Stimulated activated naive CD8-positive, alpha-beta T cell treated with anti-CD3 and anti-CD28 coated beads, Interleukin-15, Interleukin-2, amounts not matched to agents 100 U/mL and 50 U/mL, for 24 hours (primary cell): ENCODE measurements around the gene SERPINB2.

Experiments
- ATAC-seq: fragments of 150-1000 bp; cut with Tn5 transposase; one replicate; pipeline ENCODE4 v1.10.0; 2021
- DNase-seq: peaks from one replicate; pipeline ENCODE4 v3.0.0; 2021

Gene SERPINB2, protein sequence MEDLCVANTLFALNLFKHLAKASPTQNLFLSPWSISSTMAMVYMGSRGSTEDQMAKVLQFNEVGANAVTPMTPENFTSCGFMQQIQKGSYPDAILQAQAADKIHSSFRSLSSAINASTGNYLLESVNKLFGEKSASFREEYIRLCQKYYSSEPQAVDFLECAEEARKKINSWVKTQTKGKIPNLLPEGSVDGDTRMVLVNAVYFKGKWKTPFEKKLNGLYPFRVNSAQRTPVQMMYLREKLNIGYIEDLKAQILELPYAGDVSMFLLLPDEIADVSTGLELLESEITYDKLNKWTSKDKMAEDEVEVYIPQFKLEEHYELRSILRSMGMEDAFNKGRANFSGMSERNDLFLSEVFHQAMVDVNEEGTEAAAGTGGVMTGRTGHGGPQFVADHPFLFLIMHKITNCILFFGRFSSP

DNA sequence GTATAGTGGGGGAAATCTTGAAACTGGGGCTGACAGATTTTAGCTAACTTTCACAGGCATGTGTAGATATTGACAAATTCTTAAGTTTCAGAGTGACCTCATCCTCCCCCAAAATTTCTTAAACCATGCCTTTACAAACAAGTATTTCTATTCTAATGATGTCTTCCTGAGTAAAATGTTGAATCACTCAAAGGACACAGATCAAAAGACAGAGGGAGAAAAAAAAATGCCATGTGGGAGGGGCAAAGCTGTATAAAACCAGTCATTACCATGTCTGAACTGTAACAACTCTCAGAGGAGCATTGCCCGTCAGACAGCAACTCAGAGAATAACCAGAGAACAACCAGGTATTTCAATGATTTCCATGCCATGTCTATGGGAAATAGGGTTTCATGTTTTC is at the start of gene SERPINB2:
Gene SERPINB2, plus strand, starts transcription at position 282 of the 400 bp plus-strand sequence. CDS start 3,740 bp downstream, outside the sequence.
- ATAC-seq (no peak), DNase-seq (no peak)

DNA sequence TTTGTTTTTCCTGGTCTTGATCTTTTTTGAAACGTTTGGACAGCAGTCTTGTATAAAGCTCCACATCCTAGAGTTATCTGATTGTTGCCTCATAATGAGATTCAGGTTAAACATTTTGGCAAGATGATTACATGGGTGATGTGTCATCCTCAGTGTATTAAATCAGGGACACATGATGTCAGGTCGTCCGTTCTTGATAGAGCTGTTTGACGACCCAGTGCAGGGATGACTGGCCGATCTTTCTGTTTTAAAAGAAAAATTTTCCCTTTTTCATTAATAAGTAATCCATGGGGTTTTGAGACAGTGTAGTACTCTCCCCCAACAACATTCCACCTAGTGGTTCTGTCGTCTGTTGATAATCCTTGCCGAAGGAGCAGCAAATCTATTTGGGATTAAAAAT is 44.5 kb upstream of the SERPINB2 start:
- DNase-seq: no peak
- no peak for ATAC-seq

DNA sequence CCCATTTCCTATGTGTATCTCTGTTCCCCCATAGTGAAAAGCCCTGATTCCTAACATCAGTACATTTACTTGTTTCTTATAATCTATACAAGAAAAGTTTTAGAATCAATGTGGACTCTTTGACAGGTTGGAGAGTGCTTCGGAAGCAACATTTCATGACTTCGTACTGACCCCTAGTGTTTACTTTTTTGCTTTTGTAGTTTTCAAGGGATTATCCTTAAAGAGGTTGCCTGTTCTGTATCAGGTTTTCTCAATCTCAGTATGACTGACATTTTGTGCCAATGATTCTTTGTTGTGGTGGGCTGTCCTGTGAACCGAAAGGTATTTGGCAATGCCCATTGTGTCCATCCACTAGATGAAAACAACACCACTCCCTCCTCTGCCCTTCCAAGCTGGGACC is 43.3 kb upstream of the SERPINB2 start:
- no peak for ATAC-seq
- DNase-seq: no peak

DNA sequence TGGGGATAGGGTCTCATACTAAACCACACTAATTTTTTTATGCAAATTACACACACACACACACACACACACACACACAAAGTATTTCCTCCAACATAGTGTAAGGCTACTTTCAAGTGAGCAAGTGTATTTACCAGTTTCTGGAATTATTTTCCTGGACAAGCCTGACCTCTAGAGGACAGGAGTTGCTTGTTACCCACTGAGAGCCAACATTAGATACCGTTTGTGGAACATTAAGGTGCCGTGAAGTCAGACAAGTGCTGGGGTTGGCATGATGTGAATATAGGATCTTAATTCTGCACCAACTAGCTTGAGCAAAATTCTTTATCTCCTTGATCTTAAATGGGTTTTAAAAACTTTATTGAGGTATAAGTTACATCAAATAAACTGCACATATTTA is 39.3 kb upstream of the SERPINB2 start:
- no peak for ATAC-seq
- no peak for DNase-seq

DNA sequence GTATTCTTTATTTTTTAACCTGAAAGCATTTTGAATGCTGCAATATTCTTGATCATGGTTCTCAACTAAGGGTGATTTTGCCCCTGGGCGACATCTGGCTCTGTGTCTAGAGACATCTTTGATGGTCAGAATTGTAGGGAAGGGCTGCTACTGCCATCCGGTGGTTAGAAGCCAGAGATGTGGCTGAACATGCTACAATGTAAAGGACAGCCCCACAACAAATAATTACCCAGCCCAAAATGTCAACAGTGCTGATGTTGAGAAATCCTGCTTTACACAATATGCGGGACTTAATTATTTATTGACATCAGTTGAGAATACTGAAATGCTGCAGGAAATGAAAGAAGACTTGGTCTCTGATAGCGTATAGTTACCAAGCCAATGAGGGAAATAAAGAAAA is 37.5 kb upstream of the SERPINB2 start:
- no peak for DNase-seq

DNA sequence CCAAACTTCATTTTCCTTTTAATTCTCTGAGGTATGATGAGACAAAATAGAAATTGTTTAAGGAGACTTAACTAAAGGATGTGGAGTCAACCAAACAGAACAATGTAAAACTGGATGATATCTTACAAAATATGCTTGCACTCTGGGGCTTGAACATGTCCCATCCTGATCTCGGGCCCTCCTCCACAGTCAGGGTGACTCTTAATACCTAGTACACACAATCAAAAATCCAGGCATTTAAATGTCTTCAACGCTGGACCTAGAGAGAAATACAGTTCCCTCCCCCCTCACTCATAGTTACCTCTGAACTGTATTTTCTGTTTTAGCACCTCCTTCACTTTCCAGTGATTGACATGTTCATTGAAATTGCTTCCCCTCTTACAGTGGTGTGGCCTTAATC is 36.9 kb upstream of the SERPINB2 start:
- no peak for DNase-seq
- ATAC-seq: no peak

More for the DNA sequence above, 37.5 kb upstream of the SERPINB2 start:
- peak; percentile 36 for ATAC-seq

DNA sequence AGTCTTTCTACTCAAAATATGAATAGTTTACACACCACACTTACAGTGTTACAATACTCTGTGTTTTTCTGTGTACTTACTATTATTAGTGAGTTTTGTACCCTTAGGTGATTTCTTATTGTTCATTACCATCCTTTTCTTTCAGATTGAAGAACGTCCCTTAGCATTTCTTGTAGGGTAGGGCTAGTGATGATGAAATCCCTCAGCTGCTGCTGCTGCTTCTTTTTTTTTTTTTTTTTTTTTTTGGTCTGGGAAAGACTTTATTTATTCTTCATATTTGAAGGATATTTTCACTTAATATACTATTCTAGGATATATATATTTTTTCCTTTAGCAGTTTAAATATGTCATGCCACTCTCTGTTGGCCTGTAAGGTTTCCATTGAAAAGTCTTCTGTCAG is 29.0 kb upstream of the SERPINB2 start:
- ATAC-seq (no peak), DNase-seq (no peak)

DNA sequence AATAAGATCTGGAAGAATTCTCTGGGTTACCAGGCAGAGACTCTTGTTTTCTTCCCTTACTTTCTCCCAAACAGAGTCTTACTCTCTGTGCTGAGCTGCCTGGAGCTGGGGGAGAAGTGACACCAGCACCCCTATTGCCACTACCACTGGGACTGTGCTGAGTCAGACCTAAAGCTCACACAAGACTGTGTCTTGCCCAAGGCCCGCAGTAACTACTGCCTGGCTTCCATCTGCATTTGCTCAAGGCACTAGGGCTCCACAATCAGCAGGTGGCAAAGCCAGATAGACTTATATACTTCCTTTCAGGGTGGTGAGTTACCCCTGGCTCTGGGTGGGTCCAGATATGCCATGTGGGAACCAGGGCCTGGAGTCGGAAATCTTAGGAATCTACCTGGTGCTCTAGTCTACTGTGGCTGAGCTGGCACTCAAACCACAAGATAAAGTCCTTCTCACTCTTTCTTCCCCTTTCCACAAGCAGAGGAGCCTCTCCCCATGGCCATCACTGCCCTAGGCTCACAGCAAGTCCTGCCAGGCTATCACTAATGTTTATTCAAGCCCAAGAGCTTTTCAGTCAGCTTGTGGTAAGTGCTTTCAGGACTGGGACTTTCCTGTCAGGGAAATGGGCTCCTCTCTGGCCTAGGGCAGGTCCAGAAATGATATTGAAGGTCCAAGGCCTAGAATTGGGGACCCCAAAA is 27.6 kb upstream of the SERPINB2 start:
- no peak for DNase-seq
- ATAC-seq: no peak

DNA sequence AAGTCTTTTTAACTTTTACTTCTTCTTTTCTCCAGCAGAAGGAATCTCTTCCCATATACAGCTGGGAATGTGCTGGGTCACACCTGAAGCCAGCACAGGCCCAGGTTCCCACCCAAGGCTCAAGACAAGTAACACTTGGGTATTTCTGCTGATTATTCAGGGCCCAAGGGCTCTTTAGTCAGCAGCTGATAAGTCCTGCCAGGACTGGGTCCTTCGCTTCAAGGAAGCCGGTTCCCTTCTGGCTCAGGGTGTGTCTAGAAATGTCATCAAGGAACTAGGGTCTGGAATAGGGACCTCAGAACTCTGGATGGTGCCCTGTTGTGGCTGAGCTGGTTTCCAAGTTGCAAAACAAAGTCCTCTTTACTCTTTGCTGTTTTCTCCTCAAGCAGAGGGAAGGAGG is 27.0 kb upstream of the SERPINB2 start:
- ATAC-seq (no peak), DNase-seq (no peak)

DNA sequence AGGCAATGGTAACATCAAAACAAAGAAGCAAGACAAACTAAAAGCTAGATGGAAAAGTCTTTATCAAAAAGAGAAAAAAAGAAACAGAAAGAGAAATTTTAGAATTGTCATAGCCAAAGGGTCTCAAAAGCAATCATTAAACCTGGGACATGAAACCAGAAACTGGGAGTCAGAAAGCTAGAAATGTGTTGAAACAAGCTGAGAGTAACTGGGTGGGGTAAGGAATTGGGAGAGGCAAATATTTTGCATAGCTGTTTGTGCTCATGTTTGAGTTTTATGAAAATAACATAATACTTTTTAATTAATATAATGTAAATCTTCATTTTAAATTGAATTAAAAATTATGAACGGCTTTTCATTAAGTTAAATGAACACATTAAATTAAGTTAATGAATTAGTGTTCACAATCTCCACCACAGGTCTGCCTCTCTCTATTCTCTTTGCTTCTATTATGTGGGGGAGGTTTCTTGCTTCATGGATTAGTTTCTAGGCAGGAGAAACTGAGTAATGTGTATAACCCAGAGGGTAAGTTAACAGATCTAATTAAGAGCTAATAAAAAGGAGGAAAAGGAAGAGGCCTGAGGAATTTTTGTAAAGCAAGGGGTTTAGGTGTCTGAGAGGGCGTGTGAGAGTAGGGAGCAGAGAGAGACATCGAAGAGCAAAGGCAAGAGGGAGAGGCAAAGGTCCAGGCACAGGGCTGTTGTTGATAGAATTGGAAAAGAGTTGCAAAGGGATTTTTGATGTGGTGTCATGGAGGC is 20.0 kb upstream of the SERPINB2 start:
- DNase-seq (no peak), ATAC-seq (no peak)

DNA sequence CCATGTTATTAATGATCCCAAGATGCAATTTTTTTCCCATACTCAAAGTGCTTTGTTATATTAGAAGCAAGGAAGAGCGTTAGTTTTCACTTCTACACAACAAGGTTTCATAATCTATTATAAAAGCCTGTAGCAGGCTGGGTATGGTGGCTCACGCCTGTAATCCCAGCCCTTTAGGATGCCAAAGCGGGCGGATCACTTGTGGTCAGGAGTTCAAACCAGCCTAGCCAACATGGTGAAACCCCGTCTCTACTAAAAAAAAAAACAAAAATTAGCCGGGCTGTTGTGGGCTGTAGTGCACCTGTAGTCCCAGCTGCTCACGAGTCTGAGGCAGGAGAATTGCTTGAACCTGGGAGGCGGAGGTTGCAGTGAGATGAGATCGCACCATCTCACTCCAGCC is 19.0 kb upstream of the SERPINB2 start:
- no peak for ATAC-seq

DNA sequence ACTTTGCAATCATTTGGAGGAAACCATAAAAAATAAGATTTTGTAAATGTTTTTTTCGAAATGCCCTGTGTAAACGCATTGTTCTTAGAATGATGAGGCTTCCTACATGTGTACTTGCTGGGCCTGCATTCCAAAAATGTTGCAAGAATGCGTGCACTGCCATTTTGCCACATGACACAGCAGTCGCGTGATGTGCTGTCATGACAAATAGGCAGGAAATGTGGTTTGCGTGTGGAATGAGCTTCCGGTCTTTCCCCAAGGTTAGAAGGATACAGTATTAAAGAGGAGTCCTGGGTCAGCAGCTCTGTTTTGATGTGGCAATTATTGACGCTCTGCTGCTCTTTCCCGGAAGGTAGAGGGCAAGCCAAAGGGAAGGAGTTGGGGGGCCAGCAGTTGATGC is 18.1 kb upstream of the SERPINB2 start:
- ATAC-seq (no peak), DNase-seq (no peak)

More for the DNA sequence above, 19.0 kb upstream of the SERPINB2 start:
- DNase-seq: no peak

DNA sequence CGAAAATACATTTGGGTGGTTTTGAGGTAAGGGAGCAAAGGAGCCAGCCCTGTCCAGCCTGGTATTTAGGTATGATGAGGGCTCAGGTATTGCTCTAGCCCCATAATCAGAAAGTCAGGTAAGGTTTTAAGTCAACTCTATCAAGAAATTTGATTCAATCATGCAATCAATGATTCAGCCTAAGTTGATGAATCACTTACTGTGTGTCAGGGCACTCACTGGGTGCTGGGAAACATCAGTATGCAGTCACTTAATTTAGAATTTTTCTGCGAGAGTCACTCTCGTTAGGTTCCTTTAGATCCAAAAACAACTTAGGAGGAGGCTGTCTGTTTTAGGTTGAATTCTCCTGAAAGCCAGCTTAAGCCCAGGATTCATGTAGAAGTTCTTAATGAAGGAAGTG is 17.7 kb upstream of the SERPINB2 start:
- DNase-seq (no peak), ATAC-seq (no peak)

DNA sequence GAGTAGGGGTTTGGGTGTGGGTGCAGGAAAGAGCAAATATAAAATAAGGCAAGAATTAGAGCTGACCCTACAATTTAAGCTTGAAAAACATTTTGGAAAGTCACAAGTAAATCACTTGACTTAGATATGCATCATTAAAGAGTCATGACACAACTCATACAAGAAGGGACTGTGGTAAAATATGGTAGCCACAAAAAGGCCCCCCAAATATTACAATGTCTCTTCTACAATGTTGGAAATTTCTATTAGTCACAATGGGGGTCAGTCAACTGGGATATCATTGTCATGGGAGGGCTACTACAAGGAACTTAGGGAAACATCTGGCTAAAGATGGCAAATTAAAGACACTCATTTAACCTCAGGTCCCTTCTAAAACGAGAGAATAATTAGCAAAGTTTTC is 15.7 kb upstream of the SERPINB2 start:
- ATAC-seq: no peak
- DNase-seq: no peak

DNA sequence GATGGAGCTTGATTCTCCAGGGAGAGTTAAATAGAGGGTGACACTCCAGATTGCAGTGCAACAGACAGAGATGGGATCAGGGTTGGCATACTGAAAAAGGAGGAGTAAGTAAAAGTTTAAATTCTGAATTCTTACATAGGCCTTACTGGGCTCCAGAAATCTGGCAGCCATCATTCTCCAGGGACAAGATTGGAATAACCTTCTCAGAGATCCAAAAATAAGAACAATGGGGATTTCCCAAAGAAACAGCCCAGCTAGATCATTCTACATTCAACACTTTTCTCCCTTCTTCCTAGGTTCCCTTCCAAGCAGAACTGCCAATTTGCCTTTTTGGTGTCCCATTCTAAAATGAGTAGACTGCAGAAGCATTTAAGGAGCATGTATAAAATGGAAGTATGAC is 14.9 kb upstream of the SERPINB2 start:
- DNase-seq (no peak), ATAC-seq (no peak)

DNA sequence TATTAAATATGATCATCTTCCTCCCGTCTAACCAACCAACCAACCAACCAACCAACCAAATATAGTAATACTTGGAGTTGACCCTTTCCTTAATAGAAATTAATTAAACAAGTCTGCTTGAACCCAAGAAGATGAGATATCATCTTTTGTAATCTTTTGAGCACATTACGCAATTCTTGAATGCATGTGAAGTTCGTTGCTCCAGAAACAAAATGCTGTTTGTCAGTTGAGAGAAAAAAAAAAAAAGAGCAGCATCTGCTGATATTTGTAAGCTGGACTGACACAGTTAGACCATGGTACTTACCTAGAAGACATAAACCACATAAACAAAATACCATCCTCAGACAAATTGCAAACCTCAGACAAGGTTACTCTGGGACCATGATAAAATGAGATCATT is 9.2 kb upstream of the SERPINB2 start:
- ATAC-seq (no peak), DNase-seq (no peak)

DNA sequence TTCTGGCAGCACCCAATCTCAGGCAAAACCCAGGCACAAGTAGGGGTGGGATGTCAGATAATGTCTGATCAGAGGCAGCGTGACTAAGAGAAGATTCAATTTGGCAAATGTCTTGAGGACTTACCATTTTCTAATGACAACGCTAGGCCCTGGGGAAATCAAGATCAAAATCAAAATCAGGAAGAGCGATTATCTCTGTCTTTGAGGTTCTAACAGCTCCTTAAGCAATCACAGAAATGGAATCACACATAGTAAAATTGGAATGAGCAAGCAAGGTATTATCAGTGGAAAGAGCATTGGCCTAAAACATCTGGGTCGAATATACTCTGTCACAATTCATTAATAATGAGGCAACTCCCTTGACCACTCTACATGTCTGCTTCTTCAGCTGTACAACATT is 8.6 kb upstream of the SERPINB2 start:
- ATAC-seq (no peak), DNase-seq (no peak)

DNA sequence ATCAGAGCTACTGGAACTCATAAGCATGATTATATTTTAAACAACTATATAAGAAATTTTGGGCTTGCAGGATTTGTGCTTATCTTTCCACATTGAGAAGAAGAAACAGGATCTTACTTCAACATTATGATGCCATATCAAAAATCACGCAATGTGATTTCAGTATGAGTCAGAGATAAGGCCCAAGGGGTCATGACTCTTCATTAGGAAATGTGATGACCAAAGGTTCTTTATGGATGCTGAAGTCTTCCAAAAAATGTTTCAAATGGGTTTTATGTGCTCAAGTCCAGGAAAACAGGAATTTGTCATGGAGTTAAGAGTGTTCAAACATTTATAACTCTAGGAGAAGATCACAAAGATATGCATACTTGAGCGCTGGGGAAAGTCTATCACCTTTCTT is 7.8 kb upstream of the SERPINB2 start:
- no peak for ATAC-seq

DNA sequence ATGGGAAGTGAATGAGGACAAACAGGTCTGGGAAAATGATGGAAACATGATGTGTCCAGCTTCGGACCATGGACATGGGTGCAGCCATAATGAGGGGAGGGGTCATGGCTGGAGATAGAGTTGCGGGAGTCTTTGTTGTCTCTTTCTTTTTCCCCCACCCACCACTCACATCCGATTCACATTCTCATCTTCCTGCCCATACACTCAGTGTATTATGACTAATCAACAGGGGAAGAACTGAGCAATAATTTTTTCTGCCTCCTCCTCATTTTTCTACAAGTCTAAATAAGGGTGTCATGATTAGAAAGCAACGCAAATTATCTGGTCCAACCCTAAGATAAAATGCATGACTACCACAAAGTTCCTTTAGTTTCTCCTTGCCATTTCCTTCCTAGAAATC is 5.7 kb upstream of the SERPINB2 start:
- no peak for DNase-seq
- ATAC-seq: peak; percentile 43

More for the DNA sequence above, 7.8 kb upstream of the SERPINB2 start:
- no peak for DNase-seq

DNA sequence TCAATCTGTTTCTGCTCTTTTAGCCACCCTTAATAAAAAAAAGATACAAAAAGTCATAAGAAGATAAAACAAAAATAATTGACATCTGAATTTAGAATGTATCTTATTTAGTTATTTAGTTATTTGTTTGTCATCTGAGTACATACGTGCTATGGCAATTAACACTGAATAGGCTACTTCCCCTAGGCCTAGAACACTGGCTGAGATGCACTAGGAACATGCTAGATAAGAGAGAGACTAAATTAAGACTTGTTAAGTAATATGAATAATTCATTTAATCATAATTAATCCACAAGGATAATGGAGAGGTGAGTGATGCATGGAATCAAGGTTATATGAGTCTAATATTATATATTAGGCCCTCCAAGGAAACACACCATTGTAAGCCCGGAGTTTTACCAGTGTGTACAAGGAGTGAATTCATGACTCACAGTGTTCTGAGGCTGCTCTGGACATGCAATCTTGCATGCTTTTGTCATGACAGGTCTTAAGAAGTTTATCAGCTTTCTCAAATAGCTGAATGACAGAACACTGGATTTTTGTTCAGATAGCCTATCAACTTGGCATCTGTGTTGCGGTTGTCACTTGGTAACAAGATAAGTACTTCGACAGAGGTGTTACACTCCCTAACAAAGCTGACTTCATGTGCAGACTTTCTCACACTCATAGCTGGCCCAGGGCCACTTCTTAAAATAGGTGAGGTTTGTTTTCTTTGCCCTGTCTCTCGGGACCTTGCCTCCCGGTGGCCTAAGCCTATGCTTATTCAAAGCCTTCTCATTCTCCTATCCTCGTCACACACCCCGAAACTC is 5.0 kb upstream of the SERPINB2 start:
- DNase-seq (no peak), ATAC-seq (peak; percentile 19)

DNA sequence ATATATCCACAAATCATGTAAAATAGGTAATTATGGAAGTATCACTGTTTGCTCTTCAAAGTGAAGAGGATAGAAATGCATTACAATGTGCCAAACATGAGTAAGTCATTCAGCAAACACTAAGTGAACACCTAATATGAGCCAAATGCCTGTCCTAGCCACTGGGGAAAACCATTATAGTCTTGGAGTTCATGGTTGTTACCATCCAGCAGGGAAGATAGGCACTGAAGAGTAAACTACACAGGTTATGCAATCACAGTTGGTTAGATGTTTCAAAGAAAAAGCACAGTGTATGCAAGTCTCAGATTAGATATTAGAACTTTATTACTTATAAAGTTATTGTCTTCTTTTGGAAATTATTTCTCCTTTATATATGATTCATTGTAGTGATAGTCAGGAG is 3.9 kb upstream of the SERPINB2 start:
- ATAC-seq: no peak

More for the DNA sequence above, 3.9 kb upstream of the SERPINB2 start:
- no peak for DNase-seq
